A673 (cell line): Measurements from ENCODE around the gene MDM4. TPM values are rescaled to one million over a fixed set of nuclear protein-coding genes. Genes with fewer than 3 reads are reported as not detected.

Experiments used
- BruUV-seq: library from RNA; stranded (reverse); fragments of 400-500 nt; replicated peaks from 2 replicates; lab custom pipeline; 2021; lab: Mats Ljungman, UMichigan
- CTCF ChIA-PET: fragments of 300-600 bp; sonication (Branson Sonifier 250); formaldehyde crosslinking; loops from one replicate; lab custom pipeline; 2022; ENCODE audit warnings: antibody characterized with exemption; lab: Charles Lee
- POLR2A ChIA-PET: fragments of 300-600 bp; sonication (Branson Sonifier 250); formaldehyde crosslinking; loops from one replicate; lab custom pipeline; 2022; ENCODE audit warnings: antibody characterized with exemption; ENCODE audit not compliant: low non-redundant PET; lab: Charles Lee
- DNase-seq: peaks from one replicate; pipeline ENCODE4 v3.0.0-alpha.2; 2015; ENCODE audit warnings: low spot score
- H3K27ac ChIP-seq: fragments of 200-600 bp; sonication (generic); 2 replicates; pipeline ENCODE4 v1.5.1; 2016; ENCODE audit warnings: mixed run types, low read depth, mild to moderate bottlenecking, mixed read lengths, antibody characterized with exemption, low read length; ENCODE audit not compliant: poor library complexity, severe bottlenecking
- H3K27me3 ChIP-seq: fragments of 200-600 bp; sonication (generic); replicated peaks from 2 replicates; pipeline ENCODE4 v1.6.1; 2017; ENCODE audit warnings: mixed run types, low read depth, mild to moderate bottlenecking, mixed read lengths, antibody characterized with exemption, low read length; ENCODE audit not compliant: insufficient read depth, poor library complexity
- H3K36me3 ChIP-seq: fragments of 200-600 bp; sonication (generic); 2 replicates; pipeline ENCODE4 v1.6.1; 2016; ENCODE audit warnings: mixed run types, mild to moderate bottlenecking, mixed read lengths, antibody characterized with exemption, low read length; ENCODE audit not compliant: insufficient read depth, poor library complexity, severe bottlenecking
- H3K4me1 ChIP-seq: fragments of 200-600 bp; sonication (generic); 2 replicates; pipeline ENCODE4 v1.6.1; 2017; ENCODE audit warnings: mixed run types, mild to moderate bottlenecking, mixed read lengths, antibody characterized with exemption, low read length; ENCODE audit not compliant: insufficient read depth, poor library complexity, severe bottlenecking
- H3K4me3 ChIP-seq: fragments of 200-600 bp; sonication (generic); 2 replicates; pipeline ENCODE4 v1.5.1; 2016; ENCODE audit warnings: low read depth, mixed run types, mild to moderate bottlenecking, mixed read lengths, low read length; ENCODE audit not compliant: poor library complexity, severe bottlenecking
- H3K9me3 ChIP-seq: fragments of 200-600 bp; sonication (generic); 2 replicates; pipeline ENCODE4 v1.6.1; 2016; ENCODE audit warnings: mixed run types, low read depth, mild to moderate bottlenecking, mixed read lengths, antibody characterized with exemption, low read length; ENCODE audit not compliant: poor library complexity, severe bottlenecking
- EZH2 ChIP-seq: fragments of 200-600 bp; sonication (generic); IDR thresholded peaks from 2 replicates; pipeline ENCODE4 v1.6.1; 2017; ENCODE audit warnings: borderline replicate concordance, low read depth, mild to moderate bottlenecking, mixed read lengths, antibody characterized with exemption, low read length; ENCODE audit not compliant: poor library complexity, severe bottlenecking
- intact Hi-C: fragments of 100-400 bp; cut with micrococcal nuclease; formaldehyde crosslinking; loops from one replicate; pipeline ENCODE4 v1.10.0; 2022; ENCODE audit not compliant: unreplicated experiment
- total RNA-seq: library from RNA; stranded (reverse); gene quantifications from 2 replicates; pipeline ENCODE4 v1.2.3, GENCODE V29; 2021
- TF ChIP-seq, protein P1 (sequence below): fragments of 300-800, 200-600 bp; sonication (generic); conservative IDR thresholded peaks from 2 replicates; pipeline ENCODE4 v1.5.1; 2017; ENCODE audit warnings: low read depth, mild to moderate bottlenecking, antibody characterized with exemption, low read length, moderate library complexity, mixed read lengths

Gene MDM4
- total RNA-seq, 1 experiment from 2014 or later = 71.3 TPM

DNA sequence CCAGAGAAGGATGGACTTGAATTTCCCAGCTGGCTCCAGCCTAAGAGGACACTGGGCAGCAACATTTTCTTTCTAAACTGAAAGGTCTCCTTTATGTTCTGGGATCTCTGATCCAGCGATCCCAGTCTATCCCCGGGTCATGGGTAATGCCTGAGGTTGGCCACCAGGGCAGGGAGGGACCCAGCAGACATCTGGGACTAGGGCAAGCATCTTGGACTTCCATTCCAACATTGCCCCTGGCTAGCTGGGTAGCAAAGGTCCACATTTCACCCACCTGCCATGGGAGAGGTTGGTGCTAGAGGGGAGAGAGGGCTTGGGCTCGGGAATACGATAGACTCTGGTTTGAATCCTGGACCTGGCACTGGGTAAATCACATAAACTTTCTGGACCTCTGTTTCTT lies 84.8 kb downstream of the MDM4 start:
- no peaks in the 10 kb centered on the region for H3K36me3 ChIP-seq
- H3K4me3 ChIP-seq = no peak overlapping the region
- no peaks in the 10 kb centered on the region for H3K9me3 ChIP-seq
- H3K4me1 ChIP-seq = no peaks in the 10 kb centered on the region
- H3K27ac ChIP-seq = no peak overlapping the region
- DNase-seq = no peak
- intact Hi-C loops = no loop called here
- POLR2A ChIA-PET = no interaction called here
- TF ChIP-seq, protein P1, sequence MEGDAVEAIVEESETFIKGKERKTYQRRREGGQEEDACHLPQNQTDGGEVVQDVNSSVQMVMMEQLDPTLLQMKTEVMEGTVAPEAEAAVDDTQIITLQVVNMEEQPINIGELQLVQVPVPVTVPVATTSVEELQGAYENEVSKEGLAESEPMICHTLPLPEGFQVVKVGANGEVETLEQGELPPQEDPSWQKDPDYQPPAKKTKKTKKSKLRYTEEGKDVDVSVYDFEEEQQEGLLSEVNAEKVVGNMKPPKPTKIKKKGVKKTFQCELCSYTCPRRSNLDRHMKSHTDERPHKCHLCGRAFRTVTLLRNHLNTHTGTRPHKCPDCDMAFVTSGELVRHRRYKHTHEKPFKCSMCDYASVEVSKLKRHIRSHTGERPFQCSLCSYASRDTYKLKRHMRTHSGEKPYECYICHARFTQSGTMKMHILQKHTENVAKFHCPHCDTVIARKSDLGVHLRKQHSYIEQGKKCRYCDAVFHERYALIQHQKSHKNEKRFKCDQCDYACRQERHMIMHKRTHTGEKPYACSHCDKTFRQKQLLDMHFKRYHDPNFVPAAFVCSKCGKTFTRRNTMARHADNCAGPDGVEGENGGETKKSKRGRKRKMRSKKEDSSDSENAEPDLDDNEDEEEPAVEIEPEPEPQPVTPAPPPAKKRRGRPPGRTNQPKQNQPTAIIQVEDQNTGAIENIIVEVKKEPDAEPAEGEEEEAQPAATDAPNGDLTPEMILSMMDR = 0 out of 2 replicates have a peak, but pooled peaks have one; percentile 20
- TF ChIP-seq EZH2 = no peak
- no peaks in the 10 kb centered on the region for H3K27me3 ChIP-seq
- BruUV-seq = no TSS peak
- CTCF ChIA-PET = no interaction called here

DNA sequence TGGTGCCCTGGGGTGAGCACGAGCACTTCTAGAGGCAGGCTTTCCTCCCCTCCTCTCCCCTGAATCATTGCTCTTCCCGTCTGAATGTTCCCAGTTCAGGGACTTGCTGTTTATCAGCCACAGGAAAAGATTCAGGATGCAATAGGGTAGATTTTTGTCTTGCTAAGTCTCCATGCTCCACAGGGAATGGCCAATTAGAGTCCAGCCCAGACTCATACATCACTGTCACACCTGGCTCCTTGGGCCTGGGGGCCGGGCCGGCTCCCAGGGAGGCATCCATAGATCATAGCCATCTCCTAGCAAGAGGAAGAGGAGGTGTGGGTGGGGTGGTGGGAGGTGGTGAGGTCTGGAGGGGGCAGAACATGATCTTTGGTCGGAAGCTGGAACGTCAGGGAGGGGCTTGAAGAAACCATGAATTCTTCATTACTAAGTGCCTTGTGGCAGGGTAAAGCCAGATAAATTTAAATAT lies 85.9 kb downstream of the MDM4 start:
- H3K27me3 ChIP-seq = no peaks in the 10 kb centered on the region
- no peak for DNase-seq
- ChIA-PET CTCF (no interaction called here), POLR2A (no interaction called here)
- TF ChIP-seq, protein P1 = no peak
- no peak for TF ChIP-seq EZH2
- no peak overlapping the region for H3K27ac ChIP-seq
- H3K4me1 ChIP-seq = no peaks in the 10 kb centered on the region
- intact Hi-C loops = no loop called here
- no peaks in the 10 kb centered on the region for H3K9me3 ChIP-seq
- H3K36me3 ChIP-seq = no peaks in the 10 kb centered on the region
- no TSS peak for BruUV-seq
- no peak overlapping the region for H3K4me3 ChIP-seq

DNA sequence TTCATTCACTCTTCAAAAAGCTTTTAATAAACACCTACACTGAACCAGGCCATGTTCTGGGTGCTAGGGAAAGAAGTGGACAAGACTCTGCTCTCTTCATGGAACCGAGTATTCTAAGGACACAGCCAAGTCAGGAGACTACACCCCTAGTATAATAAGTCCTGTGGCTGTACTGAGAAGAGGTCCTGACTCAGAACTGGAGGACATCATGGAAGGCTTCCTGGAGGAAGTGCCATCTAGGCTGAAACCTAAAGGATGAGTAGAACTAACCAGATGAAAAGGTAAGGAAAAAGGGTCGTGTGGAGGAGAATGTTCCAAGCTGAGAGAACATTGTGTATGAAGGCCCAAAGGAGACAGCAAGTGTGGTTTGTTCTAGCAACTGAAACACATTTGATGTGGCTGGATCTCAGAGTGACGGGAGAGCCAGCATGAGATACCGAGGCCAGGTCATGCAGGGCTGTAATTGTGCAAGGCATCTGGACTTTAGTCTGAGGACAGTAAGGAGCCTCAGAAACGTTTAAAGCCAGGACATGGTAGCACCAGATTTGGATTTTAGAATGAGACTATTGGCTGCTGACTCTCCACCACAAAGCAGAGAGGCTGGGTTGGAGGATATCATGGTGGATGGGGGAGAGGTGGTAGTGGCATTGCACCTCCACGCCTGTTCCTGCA lies 86.8 kb downstream of the MDM4 start:
- TF ChIP-seq, protein P1 = no peak
- TF ChIP-seq EZH2 = no peak
- Histone ChIP-seq H3K27me3 (no peaks in the 10 kb centered on the region), H3K4me3 (no peak overlapping the region), H3K4me1 (no peaks in the 10 kb centered on the region), H3K9me3 (no peaks in the 10 kb centered on the region), H3K27ac (no peak overlapping the region), H3K36me3 (no peaks in the 10 kb centered on the region)
- ChIA-PET CTCF (interaction anchor here (0.6 kb wide), 1 partner anchor 96 kb away, joined by 4 read pairs; no protein-coding TSS in a partner anchor), POLR2A (no interaction called here)
- DNase-seq = no peak
- intact Hi-C loops = no loop called here
- BruUV-seq = no TSS peak
